HFFc6 (cell line): ENCODE data around the gene ORMDL3. TPM values are rescaled to one million over a fixed set of nuclear protein-coding genes. Genes with fewer than 3 reads are reported as not detected.

Experiments
- DNase-seq: peaks from one replicate; pipeline ENCODE4 v3.0.0-alpha.2; 2018
- H3K27ac Mint-ChIP-seq: 2 replicates; pipeline ENCODE4 v1.8.0; 2020; ENCODE audit warnings: mild to moderate bottlenecking, mixed read lengths
- H3K27me3 Mint-ChIP-seq: 2 replicates; pipeline ENCODE4 v1.8.0; 2021; ENCODE audit warnings: mild to moderate bottlenecking, moderate library complexity, mixed read lengths; ENCODE audit not compliant: insufficient read depth
- H3K36me3 Mint-ChIP-seq: 2 replicates; pipeline ENCODE4 v1.8.0; 2021; ENCODE audit warnings: low read depth, mixed read lengths
- H3K4me1 Mint-ChIP-seq: 2 replicates; pipeline ENCODE4 v1.8.0; 2020; ENCODE audit warnings: low read depth, mixed read lengths
- H3K4me3 Mint-ChIP-seq: 2 replicates; pipeline ENCODE4 v1.8.0; 2020; ENCODE audit warnings: mild to moderate bottlenecking, moderate library complexity, mixed read lengths
- H3K9me3 Mint-ChIP-seq: 2 replicates; pipeline ENCODE4 v1.8.0; 2020; ENCODE audit warnings: mild to moderate bottlenecking, mixed read lengths
- CTCF ChIP-seq: fragments of 200-600 bp; sonication (generic); IDR thresholded peaks from 2 replicates; pipeline ENCODE4 v1.5.0; 2021; ENCODE audit warnings: antibody characterized with exemption, mild to moderate bottlenecking
- total RNA-seq, 6 experiments: library from RNA; stranded (reverse); fragmentation: NEBNext Ultra II Directional; extraction: Animal tissue kit (Norgen Biotek cat#: 25700); gene quantifications; 2 replicates in 1 of 6; 3 replicates in 5 of 6; pipeline ENCODE4 v1.2.3, GENCODE V29; 2021

The ORMDL3 gene
- total RNA-seq, 6 experiments from 2014 or later: 39.0 to 63.9 (median 49.9) TPM

DNA sequence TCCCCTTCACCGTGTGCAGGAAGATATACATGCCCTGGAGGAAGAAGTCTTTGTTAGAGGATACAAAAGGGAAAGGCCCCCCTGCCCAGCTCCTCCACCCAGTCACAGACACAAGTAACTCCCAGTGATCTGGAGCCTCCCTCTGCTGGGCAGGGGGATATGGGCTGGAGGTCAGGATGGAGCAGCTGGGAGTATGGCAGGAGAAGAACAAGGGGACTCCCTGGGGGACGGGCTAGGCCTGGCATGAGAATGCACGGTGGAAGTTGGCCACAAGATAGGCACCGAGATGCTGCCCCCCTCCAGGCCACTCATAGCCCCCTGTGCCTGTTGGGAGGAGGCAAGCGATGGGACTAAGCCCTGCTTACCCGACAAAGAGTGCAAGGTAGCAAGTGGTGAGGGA is 4.2 kb downstream of the ORMDL3 start:
- TF ChIP-seq CTCF: no peak
- Mint-ChIP-seq H3K4me1 (peaks cover 35% of the 10 kb centered on the region), H3K36me3 (no peaks in the 10 kb centered on the region; the same call in 1 of the 2 replicates), H3K27ac (no peak overlapping the region), H3K27me3 (no peaks in the 10 kb centered on the region), H3K4me3 (no peak overlapping the region), H3K9me3 (no peaks in the 10 kb centered on the region)
- DNase-seq: no peak

DNA sequence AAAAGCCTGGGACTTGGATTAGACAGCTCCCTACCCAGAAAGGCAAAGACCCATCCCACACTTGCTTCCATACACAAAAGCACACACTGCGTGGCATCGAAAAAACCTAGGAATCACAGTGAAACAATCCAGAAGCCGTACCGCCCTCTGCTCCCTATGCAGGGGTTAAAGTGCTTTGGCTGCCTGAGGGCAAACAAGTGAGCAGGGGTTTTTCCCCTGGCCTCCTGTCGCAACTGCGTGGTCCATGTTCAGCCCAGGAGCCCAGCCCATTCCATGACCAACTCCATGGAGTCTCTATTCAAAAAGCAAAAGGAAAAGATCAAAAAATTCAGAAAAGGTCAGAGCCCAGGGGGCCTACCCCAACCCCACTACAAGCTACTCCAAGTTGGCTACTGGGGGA is 5.4 kb downstream of the ORMDL3 start:
- H3K4me1 Mint-ChIP-seq: peaks cover 25% of the 10 kb centered on the region
- H3K9me3 Mint-ChIP-seq: no peaks in the 10 kb centered on the region
- peaks cover 1% of the 10 kb centered on the region for H3K36me3 Mint-ChIP-seq
- no peak for DNase-seq
- no peak for TF ChIP-seq CTCF
- H3K27ac Mint-ChIP-seq: no peak overlapping the region
- no peaks in the 10 kb centered on the region for H3K27me3 Mint-ChIP-seq
- H3K4me3 Mint-ChIP-seq: no peak overlapping the region

DNA sequence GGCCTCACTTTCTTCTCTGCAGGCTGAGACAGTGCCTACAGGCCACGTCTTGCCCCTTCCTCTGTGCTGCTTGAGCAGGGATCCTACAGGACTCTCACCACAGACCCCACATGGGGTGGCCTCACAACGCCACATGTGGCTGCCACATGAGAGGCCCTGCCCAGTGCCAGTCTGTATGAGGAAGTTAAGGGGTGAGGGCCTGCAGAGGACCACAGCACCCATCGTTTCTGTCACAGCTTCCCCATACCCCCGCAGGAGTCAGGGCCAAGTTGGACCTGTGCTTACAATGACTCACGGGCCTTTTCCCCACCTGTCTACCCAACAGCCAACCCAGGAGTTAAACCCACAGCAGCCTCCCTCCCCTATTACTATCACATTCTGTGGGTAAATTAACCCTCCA is 6.1 kb downstream of the ORMDL3 start:
- H3K4me1 Mint-ChIP-seq: peaks cover 23% of the 10 kb centered on the region
- H3K27me3 Mint-ChIP-seq: no peaks in the 10 kb centered on the region
- H3K9me3 Mint-ChIP-seq: no peaks in the 10 kb centered on the region
- TF ChIP-seq CTCF: no peak
- H3K4me3 Mint-ChIP-seq: no peak overlapping the region
- DNase-seq: no peak
- H3K36me3 Mint-ChIP-seq: peaks cover 6% of the 10 kb centered on the region
- H3K27ac Mint-ChIP-seq: no peak overlapping the region

GRCh38 chr17:39920218-39921210 is 6.9 kb downstream of the ORMDL3 start:
- Mint-ChIP-seq H3K36me3 (peaks cover 6% of the 10 kb centered on the region; the same call in 1 of the 2 replicates), H3K9me3 (no peaks in the 10 kb centered on the region), H3K4me3 (no peak overlapping the region), H3K27ac (no peak overlapping the region), H3K27me3 (no peaks in the 10 kb centered on the region), H3K4me1 (peaks cover 17% of the 10 kb centered on the region)
- no peak for TF ChIP-seq CTCF
- DNase-seq: no peak

DNA sequence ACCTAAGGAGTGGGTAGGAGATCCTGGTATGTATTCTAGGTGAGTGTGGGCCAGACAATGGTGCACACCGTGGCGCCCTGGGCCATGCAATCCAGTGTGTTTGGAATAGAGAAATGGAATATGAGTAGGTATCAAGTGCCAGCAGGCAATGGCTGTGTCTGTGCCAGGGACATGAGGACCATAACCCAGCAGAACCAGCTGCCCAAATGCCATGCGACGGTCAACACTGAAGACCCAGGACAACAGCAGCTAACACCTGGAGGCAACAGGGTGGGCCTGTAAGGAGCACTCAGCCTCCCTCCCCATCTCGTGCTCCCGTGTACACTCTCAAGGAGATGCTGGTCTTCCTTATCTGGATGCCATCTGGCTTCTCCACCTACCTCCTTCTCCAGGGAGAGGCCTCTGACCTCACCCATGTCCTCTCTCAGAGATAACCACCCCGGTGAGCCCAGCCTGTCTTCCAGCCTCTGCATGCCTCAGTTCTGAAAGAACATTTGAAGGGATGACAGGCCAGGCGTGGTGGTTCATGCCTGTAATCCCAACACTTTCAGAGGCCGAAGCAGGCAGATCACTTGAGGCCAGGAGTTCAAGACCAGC is 8.2 kb downstream of the ORMDL3 start:
- Mint-ChIP-seq H3K4me1 (peaks cover 4% of the 10 kb centered on the region), H3K27me3 (no peaks in the 10 kb centered on the region), H3K4me3 (no peak overlapping the region), H3K9me3 (no peaks in the 10 kb centered on the region), H3K36me3 (peaks cover 6% of the 10 kb centered on the region; the same call in 1 of the 2 replicates), H3K27ac (no peak overlapping the region)
- DNase-seq: no peak
- TF ChIP-seq CTCF: no peak
